HL-60/S4 treated with retinoic acid at 250 ng/mL for 4 days and 3 days (cell line): ENCODE data around the gene GLYR1.

ENCODE experiments used
- in situ Hi-C: fragments of 300-500 bp; cut with MboI; formaldehyde crosslinking; loops from 2 replicates; pipeline ENCODE4 v1.7.0; 2022; ENCODE audit warnings: low sequenced_read_pairs

Gene GLYR1

DNA sequence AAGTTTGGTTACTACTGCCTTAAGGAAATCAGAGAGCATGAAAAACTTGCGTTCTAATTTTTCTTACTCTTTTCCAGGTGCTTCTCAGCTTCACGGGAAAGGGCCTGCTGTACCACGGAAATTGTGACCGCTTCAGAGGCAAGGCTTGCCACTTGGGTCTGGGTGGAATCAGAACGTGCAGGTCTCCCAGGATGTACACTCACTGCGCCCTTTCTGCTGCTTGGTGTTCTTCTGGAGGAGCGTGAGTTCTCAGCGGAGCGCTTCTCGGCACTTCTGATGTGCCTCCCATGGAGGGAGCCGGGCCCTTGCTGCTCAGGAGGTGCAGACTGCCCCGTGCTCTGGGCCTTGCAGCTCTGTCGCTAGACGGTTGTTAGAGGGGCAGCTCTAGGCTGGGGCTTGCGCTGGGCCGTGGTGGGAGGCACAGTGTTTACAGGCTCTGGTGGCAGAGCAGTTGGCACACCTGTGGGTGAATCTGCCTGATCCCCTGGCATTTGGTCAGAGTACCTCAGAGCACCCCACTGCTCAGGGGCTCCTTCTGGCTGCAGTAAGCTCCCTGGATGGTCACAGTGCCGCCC lies 33.0 kb upstream of the GLYR1 start:
- in situ Hi-C loops, result no loop called here

GRCh38 chr16:4879049-4879448 lies 32.0 kb upstream of the GLYR1 start:
- in situ Hi-C loops, result no loop called here

DNA sequence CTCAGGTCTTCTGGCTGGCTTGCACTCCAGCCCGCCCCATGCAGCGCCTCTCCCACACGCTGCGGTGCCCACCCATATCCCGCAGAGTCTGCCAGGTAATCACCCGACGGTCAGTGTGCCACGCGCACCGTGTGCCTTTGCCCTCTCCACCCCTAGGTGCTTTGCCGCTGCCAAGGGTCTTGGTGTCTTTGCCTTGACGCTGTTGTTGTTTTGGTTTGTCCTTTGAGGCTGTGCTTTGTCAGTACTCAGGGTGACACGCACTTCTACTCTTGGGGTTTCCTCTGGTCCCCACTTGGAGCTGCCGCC lies 30.2 kb upstream of the GLYR1 start:
- in situ Hi-C loops, result no loop called here

DNA sequence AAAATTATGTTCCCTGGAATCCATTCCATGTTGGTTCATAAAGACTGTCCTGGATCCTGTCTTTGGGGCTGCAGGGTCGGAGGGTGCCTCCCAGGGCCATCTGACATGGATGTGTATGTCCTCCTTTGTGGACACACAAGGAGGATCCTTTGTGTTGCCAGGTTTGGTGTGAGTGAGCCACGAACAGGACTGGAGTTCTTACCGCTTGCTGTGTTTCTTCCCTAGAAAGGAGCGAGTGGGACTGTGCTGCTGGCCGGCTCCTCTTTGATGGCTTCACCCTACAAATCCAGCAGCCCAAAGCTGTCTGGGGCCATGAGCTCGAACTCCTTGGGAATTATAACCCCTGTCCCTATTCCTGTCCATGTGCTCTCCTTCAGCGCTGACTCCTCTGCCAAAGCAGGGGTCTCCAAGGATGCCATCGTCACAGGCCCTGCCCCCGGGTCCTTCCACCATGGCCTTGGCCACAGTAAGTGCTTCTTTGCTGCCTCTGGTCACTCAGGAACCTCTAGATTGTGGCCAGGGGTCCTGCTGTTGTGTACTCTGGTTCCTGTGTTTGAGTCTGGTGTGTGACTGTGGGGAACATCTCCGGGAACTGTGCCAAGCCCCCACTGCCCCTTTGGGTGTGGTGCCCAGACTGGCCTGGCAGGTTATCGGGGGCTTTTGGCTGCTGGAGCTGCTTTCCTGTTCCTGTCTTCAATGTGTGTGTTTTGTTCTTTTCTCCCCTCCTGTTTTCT lies 29.7 kb upstream of the GLYR1 start:
- in situ Hi-C loops, result no loop called here

- in situ Hi-C loops, result no loop called here
Observed at GRCh38 chr16:4874666-4875065, 27.6 kb upstream of the GLYR1 start.

GRCh38 chr16:4873091-4873490 lies 26.0 kb upstream of the GLYR1 start:
- in situ Hi-C loops, result no loop called here

DNA sequence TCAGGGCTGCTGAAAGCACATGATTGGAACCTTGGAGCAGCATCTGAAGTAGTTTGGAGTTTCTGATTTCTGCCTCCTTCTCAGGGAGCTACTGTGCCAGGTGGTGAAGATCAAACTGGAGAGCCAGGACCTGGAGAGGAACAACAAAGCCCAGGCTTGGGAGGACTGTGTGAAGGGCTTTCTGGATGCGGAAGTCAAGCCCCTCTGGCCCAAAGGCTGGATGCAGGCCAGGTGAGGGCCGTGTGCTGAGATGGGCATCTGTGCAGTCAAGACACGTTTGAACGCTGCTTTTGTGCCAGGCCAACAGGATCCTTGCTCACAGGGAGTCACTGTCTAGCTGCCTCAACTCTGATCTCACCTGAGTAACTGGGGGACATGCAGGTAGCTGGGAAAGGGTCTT lies 24.0 kb upstream of the GLYR1 start:
- in situ Hi-C loops, result no loop called here

GRCh38 chr16:4870138-4870671 lies 23.1 kb upstream of the GLYR1 start:
- in situ Hi-C loops, result no loop called here

DNA sequence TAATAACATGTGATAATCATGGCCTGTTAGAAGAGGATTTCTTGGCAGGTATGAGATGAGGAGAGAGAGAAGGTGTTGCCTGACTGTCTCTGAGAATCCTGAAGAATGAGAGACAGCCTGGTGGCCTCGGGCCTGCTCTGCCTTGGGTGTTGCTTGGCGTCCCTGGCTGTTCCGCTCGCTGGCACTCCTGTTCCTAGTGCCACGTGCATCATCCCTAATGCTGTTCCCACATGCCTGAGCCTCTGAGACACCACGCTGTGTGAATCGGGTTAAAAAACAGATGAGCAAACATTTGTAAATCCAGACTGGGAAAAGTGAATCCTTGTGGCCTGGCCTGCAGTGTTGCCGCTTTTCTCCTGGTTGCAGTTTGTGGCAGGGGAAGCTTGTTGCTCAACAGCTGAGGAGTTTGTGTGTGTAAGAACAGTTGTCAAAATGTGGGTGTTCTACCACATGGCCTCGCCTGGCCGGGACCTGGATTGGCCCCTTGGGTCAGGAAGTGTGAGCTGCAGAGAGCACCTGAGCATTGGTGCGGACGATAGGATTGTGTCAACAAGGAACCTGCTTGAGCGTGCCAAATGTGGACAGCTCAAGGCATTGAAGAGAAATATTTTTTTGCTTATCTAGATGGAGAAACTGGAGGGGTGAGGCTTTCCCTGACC lies 22.2 kb upstream of the GLYR1 start:
- in situ Hi-C loops, result no loop called here

- in situ Hi-C loops, result no loop called here
Observed at GRCh38 chr16:4868535-4868934, 21.4 kb upstream of the GLYR1 start.

- in situ Hi-C loops, result no loop called here
Observed at GRCh38 chr16:4868026-4868425, 20.9 kb upstream of the GLYR1 start.

DNA sequence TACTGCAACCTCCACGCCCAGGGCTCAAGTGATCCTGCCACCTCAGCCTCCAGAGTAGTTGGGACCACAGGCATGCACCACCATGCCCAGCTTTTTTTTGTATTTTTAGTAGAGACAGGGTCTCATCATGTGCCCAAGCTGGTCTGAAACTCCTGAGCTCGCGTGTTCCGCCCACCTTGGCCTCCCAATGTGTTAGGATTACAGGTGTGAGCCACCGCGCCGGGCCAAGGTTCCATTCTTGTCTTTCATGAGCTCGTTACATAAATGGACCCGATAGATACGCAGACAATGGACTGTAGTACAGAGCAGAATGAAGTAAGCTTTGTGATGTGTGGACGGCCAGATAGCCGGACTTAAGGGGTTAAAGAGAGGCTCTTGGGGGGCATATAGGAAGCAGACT lies 19.5 kb upstream of the GLYR1 start:
- in situ Hi-C loops, result no loop called here

- in situ Hi-C loops, result no loop called here
Observed at GRCh38 chr16:4865231-4865860, 18.3 kb upstream of the GLYR1 start.

- in situ Hi-C loops, result no loop called here
Observed at GRCh38 chr16:4864728-4865127, 17.6 kb upstream of the GLYR1 start.

- in situ Hi-C loops, result no loop called here
Observed at GRCh38 chr16:4862639-4863038, 15.6 kb upstream of the GLYR1 start.

- in situ Hi-C loops, result no loop called here
Observed at GRCh38 chr16:4860727-4861342, 13.7 kb upstream of the GLYR1 start.

DNA sequence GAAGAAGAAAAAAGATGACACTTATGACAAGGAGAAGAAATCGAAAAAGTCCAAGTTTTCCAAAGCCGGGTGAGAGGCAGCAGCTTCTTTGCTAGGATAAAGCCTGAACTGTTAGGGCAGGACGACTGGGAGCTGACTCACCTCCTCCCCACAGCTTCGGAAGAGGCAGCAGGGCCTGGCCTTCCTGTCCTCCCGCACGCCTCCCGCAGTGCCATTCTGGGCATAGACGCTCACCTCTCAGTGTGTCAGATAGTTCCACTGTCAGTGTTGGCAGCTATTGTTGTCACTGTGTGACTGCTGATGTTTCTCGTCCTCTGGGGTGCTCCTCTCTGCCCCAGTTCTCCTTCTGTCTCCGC lies 12.8 kb upstream of the GLYR1 start:
- in situ Hi-C loops, result no loop called here

- in situ Hi-C loops, result no loop called here
Observed at GRCh38 chr16:4859190-4859899, 12.3 kb upstream of the GLYR1 start.

DNA sequence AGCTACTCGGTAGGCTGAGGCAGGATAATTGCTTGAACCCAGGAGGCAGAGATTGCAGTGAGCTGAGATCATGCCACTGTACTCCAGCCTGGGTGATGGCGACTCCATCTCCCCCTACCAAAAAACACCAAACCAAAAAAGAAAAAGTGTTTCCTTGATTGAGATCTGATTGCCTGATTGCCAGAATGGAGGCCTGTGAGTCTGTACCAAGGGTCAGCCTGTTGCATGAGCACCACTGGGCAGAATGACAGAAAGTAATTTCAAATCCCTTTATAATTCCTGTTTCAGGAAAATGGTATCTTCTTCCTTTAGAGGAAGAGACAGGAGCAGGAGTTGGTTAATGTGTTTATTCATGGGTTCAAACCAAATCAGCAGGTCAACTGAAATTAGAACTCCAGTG lies 8.7 kb upstream of the GLYR1 start:
- in situ Hi-C loops, result no loop called here

DNA sequence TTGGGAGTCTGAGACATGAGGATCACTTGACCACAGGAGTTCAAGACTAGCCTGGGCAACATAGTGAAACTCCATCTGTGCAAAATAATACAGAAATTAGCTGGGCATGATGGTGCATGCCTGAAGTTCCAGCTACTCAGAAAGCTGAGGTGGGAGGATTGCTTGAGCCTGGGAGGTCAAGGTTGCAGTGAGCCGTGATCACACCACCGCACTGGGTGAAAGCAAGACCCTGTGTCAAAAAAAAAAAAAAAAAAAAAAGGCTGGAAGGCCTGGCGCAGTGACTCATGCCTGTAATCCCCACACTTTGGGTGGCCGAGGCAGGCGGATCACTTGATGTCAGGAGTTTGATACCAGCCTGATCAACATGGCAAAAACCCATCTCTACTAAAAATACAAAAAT lies 8.3 kb upstream of the GLYR1 start:
- in situ Hi-C loops, result no loop called here
